SU-DHL-6 (cell line): ENCODE measurements around the gene CPED1.

ENCODE experiments used
- CTCF ChIP-seq: fragments of 200-600 bp; sonication (generic); IDR thresholded peaks from one replicate; pipeline ENCODE4 v1.5.1; 2017; ENCODE audit warnings: antibody characterized with exemption, mild to moderate bottlenecking, low read length, moderate library complexity; ENCODE audit not compliant: insufficient read depth, poor library complexity, severe bottlenecking
- EZH2phosphoT487 ChIP-seq: fragments of 200-600 bp; sonication (generic), shearing (Covaris generic); conservative IDR thresholded peaks from 2 replicates; pipeline ENCODE4 v1.6.1; 2018; ENCODE audit warnings: mild to moderate bottlenecking, antibody characterized with exemption, low read length, moderate library complexity, mixed read lengths

GRCh38 chr7:120941856-120942255 lies 46.7 kb upstream of the CPED1 start:
- TF ChIP-seq CTCF = no peak
- TF ChIP-seq EZH2phosphoT487 = no peak
